ENCODE results near the gene MYBPC2. TPM values are rescaled to one million over a fixed set of nuclear protein-coding genes. Genes with fewer than 3 reads are reported as not detected.
A peak's percentile ranks its signal among the peaks of the same experiment; 100 is the strongest.

Gene MYBPC2
- total and polyA plus RNA-seq, 9 of the 15 experiments (the other 6 are each of a cell fraction or from before 2014, with no cell fraction given): 0.01 to 0.14 (median 0.04) TPM; not detected in 6

- TF ChIP-seq TFAP4 (CRISPR knock-in tag; IDR thresholded peaks at IDR 0.05; ENCODE audit: borderline replicate concordance) (peak; percentile 97), MAFG (tag; conservative IDR thresholded peaks at IDR 0.05) (no peak), ZNF449 (CRISPR knock-in tag; IDR thresholded peaks at IDR 0.05) (no peak), PATZ1 (CRISPR knock-in tag; IDR thresholded peaks at IDR 0.05; ENCODE audit: borderline replicate concordance) (no peak), MBD1 (CRISPR knock-in tag; IDR thresholded peaks at IDR 0.05) (no peak), ZNF431 (CRISPR knock-in tag; IDR thresholded peaks at IDR 0.05) (no peak), SRF (CRISPR knock-in tag; IDR thresholded peaks at IDR 0.05) (0 out of 4 replicates have a peak, but pooled peaks of 1 of the 2 experiments have one; percentile 64), ETS2 (tag; IDR thresholded peaks at IDR 0.05; ENCODE audit: borderline replicate concordance, poor library complexity, severe bottlenecking) (no peak), NFYB (IDR thresholded peaks at IDR 0.05; ENCODE audit: extremely low read depth, insufficient read length) (no peak), ZBTB2 (IDR thresholded peaks at IDR 0.05) (0 out of 2 replicates have a peak, but pooled peaks have one; percentile 21), ILK (tag; IDR thresholded peaks at IDR 0.05; ENCODE audit: borderline replicate concordance, low read depth) (no peak), KHSRP (IDR thresholded peaks at IDR 0.05) (no peak), SMARCA4 (IDR thresholded peaks at IDR 0.05) (no peak), RBM25 (IDR thresholded peaks at IDR 0.05; ENCODE audit: low read depth, low read length, severe bottlenecking) (no peak), ETV1 (tag; conservative IDR thresholded peaks at IDR 0.05; ENCODE audit: low read depth) (no peak), E2F5 (CRISPR knock-in tag; IDR thresholded peaks at IDR 0.05) (no peak), ZBTB7A (IDR thresholded peaks at IDR 0.05; ENCODE audit: borderline replicate concordance, control insufficient read depth, low read depth, low read length) (peak; percentile 92), ARID2 (IDR thresholded peaks at IDR 0.05) (peak; percentile 35; the same call in 1 of the 2 replicates)
Measured at GRCh38 chr19:50414864-50415660, 17.6 kb upstream of the MYBPC2 start (continued).

Measured in K562 (cell line).